Measurements from ENCODE around the gene NACC1.

DNA sequence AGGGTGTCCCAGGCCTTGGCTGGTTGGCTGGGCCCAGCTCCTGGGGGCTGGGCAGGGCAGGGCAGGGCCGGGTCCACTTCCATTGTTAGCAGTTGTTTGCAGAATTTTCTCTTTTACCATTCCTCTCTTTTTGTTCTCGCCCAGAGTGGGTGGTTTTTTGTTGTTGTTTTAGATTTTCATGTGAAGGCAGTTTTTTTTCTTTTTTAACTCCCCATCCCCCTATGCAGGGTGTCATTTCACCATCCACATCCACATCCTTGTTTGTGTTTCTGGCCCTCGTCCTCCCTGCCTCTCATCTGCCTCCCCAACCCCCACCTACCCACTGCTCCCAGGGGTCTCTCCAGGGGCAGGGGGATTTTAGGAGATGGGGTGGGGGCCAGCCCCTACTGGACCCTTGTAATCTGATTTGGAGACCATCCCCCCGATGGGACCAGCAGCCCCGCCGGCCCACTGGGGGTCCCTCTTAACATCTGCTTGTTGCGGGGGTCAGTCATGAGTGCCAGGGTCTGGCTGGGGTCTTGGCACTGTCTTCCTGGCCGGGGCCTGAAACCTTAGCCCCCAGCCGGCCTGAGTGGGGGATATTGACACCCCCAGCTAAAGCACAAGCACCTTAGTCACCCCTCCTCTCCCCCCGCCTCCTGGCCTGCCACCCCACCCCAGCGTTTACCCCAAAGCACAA, 21.7 kb downstream of the NACC1 start:
- TF ChIP-seq, protein P1, sequence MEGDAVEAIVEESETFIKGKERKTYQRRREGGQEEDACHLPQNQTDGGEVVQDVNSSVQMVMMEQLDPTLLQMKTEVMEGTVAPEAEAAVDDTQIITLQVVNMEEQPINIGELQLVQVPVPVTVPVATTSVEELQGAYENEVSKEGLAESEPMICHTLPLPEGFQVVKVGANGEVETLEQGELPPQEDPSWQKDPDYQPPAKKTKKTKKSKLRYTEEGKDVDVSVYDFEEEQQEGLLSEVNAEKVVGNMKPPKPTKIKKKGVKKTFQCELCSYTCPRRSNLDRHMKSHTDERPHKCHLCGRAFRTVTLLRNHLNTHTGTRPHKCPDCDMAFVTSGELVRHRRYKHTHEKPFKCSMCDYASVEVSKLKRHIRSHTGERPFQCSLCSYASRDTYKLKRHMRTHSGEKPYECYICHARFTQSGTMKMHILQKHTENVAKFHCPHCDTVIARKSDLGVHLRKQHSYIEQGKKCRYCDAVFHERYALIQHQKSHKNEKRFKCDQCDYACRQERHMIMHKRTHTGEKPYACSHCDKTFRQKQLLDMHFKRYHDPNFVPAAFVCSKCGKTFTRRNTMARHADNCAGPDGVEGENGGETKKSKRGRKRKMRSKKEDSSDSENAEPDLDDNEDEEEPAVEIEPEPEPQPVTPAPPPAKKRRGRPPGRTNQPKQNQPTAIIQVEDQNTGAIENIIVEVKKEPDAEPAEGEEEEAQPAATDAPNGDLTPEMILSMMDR (conservative IDR thresholded peaks at IDR 0.05) = no peak
- no peak for TF ChIP-seq ZFX (IDR thresholded peaks at IDR 0.05)
